HG03135 (cell line): ENCODE data around the gene BUD23.
"Not testable (repeated sequence)": the region's sequence is repeated elsewhere in the genome, so short reads cannot be mapped to it uniquely, and the experiment has no call there.

Source experiments
- ATAC-seq: cut with Tn5 transposase; IDR thresholded peaks from one replicate; pipeline ENCODE4 v1.9.1; 2021; ENCODE audit warnings: mild to moderate bottlenecking, moderate library complexity; ENCODE audit not compliant: unreplicated experiment

BUD23 gene

DNA sequence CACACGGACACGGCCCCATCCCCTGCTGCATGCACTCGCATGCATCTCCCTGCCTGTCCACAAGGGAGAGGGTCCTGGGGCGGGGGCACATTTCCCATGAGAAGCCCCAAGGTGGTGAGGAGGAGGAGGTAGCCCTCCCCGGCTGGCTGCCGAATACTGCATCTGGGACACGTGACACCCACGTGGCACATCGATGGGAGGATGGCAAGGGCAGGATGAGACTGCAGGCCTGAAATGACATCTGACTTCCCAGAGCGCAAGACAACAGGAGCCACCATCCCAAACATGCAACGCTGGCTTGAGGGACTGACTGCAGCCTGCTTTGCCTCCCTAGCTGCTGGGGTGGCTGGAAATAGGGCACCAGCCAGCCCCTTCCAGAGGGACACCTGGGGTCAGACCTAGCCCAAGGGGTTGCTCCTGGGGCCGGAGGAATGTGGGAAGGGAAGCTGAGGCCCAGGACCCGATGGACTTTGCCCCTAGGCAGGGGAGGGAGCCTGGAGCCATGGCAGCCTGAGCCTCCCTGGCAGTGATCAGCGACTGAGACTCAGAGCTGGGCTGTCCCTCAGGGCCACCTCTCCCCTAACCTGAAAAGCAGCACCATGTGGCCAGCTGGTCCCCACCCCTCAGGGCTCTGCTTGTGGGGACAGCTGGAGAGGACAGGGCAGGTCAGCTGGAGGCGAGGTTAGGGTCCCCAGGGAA lies 16.1 kb downstream of the BUD23 start:
- no peak for ATAC-seq

DNA sequence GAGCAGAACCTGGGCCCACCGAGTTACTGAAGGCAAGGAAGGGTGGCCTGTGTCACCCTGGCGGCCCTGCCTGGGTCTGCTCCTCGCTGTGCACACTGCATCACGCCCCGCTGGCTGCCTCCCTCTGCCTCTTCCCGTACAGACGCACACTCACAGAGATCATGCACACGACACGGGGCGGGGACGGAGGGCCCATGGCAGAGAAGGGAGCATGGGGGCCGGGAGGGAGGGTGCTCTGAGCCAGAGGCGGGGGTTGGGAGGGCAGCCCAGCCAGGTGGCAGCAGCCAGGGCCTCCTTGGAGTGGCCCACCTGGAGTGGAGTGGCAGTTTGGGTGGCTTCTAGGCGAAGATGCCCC lies 16.6 kb downstream of the BUD23 start:
- no peak for ATAC-seq

- no peak for ATAC-seq
Measured at GRCh38 chr7:73700581-73701134, 17.3 kb downstream of the BUD23 start.

- ATAC-seq, result no peak
Measured at GRCh38 chr7:73701357-73701995, 18.1 kb downstream of the BUD23 start.

DNA sequence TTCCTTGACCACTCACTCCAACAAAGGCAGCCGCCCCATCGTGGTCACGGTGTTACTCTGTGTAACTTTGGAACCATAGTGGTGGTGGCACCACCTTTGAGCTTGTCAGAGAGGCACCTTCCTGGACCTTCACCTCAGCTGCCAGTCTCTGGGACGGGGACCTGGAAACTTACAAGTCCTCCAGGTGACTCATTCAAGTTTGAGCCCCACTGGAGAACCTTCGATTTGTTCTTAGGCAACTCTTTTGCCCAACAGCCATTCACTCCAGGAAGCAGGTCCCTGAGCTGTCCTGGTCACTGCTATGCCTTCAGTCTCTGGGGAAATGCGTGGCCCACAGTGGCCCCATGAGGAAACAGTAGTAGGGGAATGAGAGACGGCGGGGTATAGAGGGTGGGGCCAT lies 18.8 kb downstream of the BUD23 start:
- no peak for ATAC-seq

GRCh38 chr7:73702665-73703064 lies 19.3 kb downstream of the BUD23 start:
- ATAC-seq, result no peak

GRCh38 chr7:73703225-73703624 lies 19.8 kb downstream of the BUD23 start:
- ATAC-seq, result no peak

GRCh38 chr7:73703757-73704639 lies 20.6 kb downstream of the BUD23 start:
- ATAC-seq, result no peak

- ATAC-seq, result no peak
Measured at GRCh38 chr7:73704640-73705550, 21.5 kb downstream of the BUD23 start.

DNA sequence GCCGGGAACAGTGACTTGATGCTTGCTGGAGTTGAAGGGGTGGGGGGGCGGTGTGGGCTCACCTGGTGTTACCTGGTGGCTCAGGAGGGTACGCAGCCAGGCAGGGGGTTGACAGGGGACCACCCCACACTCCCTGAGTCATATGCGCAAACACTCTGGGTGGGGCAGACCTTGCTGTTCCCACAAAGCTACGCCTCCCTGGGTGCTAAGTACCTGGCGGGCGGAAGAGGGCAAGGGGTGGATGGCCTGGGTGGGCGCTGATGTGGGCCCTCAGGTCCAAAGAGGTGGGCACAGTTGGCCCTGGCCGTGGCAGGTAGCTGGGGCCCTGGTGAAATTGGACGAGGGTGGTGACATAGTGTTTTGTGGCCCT lies 22.1 kb downstream of the BUD23 start:
- no peak for ATAC-seq

- no peak for ATAC-seq
Measured at GRCh38 chr7:73706126-73707044, 23.0 kb downstream of the BUD23 start.

DNA sequence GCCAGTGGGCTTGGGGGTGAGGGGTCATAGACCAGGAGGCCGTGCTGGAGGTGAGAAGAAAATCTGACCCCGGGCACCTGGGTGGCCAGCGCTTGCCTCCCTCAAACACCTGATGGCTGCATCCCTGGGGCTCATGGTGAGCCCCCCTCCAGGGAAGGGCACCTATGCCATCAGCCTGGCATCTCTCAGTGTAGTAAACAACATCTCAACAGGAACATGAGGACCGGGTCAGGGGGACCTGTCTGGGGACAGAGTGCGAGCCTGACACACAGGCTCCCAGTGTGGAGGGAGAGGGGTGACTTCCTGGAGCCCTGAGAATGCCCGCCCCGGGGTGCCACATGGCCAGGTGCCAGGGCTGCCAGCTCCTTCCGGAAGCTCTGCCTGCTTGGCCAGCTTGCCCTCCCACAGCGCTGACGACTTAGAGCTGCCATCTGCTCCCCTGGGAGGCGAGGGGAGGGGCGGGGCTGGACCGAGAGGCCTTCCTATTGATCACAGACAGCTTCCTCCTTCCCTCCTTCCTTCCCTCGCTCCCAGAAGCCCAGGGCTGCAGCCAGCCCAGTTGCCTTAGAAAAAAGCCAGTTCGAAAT lies 23.7 kb downstream of the BUD23 start:
- ATAC-seq, result no peak

DNA sequence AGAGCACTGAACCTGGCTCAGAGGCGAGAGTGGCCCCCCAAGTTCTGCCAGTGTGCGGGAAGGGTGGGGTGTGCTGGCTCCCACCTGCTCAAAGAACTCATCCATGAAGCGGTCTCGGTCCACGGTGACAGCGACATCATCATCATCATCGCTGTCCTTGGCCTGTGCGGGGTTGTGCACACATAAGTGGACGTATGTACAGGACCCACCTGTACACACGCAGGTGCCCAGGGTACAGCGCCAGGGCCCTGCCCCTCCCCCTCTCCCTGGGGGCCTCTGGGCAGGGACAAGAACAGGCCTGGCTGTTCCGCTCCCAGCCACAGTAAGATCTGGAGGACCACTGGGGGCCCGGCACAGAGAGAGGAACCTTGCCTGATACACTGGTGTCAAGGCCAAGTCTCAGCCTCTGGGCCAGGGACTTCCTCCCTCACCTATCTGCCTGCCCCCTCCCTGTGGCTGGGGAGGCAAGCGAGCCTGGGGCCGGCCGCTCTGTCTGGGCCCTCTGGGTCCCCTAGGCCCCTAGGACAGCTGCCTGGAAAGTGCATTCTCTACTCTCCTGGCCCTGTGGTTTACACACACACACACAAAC lies 25.7 kb downstream of the BUD23 start:
- no peak for ATAC-seq

DNA sequence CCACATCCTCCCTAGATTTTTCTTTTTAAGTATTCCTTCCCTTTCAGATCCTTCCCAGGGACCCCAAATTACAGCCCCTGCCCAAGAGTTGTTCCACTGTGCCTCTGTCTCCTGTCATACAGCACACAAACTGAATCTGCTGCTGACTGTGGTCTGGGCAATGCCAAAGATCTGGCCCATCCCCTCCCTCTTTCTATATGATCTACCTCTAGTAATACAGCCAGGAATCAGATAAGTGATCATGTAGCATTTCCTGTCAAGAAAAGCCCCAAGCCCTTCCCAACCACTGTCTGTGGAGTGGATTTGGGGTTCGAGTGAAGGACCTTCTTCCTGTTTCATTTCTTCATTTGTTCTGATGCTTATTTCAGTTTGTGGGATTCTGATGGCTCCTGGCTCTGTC lies 29.4 kb downstream of the BUD23 start:
- no peak for ATAC-seq

GRCh38 chr7:73713319-73713718 lies 29.9 kb downstream of the BUD23 start:
- ATAC-seq, result not testable (repeated sequence)

DNA sequence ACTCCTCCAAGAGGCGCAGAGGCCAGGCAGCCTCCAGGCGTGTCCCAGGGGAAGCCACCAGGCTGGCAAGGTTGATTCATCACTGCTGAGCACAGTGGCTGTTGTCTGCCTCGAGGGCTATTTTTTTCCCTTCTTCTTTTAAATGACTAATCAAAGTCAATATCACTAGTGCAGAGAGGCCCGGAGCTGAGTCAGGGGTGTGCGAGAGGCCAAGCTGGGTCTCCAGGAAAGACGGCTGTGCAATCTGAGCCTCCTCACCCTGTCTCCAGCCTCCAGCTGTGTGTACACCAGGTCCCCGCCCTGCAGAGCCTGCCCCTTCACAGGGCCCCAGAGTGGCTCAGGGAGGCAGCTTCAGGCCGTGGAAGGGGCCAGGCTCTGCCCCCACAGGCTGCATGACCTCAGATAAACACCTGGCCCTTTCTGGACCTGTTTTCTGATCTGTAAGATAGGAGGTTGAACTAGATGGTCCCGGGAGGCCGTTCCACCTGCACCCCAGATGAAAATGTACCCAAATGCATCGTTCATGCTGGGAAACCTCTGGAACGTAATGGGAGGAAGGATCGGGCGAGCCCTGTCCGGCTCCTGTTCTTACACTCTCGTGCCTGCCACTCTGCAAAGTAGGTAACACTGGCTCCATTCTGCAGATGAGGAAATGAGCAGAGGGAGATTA lies 32.4 kb downstream of the BUD23 start:
- ATAC-seq, result no peak

GRCh38 chr7:73716318-73716890 lies 33.0 kb downstream of the BUD23 start:
- no peak for ATAC-seq
